Measurements from ENCODE around the gene OR6Y1.

GRCh38 chr1:158572226-158572625 is 18.0 kb upstream of the OR6Y1 start:
- TF ChIP-seq POLR2A (IDR thresholded peaks at IDR 0.05; ENCODE audit: low read depth, low read length) (no peak), POLR2AphosphoS5 (IDR thresholded peaks at IDR 0.05; ENCODE audit: low read depth, low read length) (no peak), PAX5 (IDR thresholded peaks at IDR 0.05; ENCODE audit: insufficient read depth, low read length, severe bottlenecking) (no peak), TAF1 (IDR thresholded peaks at IDR 0.05; ENCODE audit: low read depth, low read length) (no peak), SPI1 (IDR thresholded peaks at IDR 0.05; ENCODE audit: low read depth, low read length) (no peak), POU2F2 (IDR thresholded peaks at IDR 0.05; ENCODE audit: low read depth, low read length) (no peak)
